ENCODE data around the gene KLHL2.
"Not testable (repeated sequence)": the region's sequence is repeated elsewhere in the genome, so short reads cannot be mapped to it uniquely, and the experiment has no call there.

The KLHL2 gene

DNA sequence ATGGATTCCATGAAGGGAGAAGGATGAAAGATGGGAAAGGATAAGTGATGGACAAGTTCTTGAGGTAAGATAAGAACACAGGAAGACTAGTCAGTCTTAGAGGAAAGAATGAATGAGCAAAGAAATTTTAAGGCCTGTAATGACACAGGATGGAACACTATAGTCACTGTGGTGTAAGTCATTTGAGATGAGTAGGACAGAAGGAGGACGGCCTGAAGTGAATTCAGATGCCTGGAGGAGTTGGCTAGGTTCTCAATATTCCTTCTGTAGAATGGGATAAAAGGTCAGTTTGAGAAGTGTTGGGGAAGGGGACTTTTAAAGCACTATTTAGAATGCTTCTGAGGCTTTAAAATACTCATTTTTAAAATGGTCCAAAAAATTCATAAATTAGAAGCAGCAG lies 124.0 kb downstream of the KLHL2 start:
- peak; percentile 18 for DNase-seq

GRCh38 chr4:165331823-165332222 lies 124.5 kb downstream of the KLHL2 start:
- DNase-seq: no peak

GRCh38 chr4:165332502-165332901 lies 125.1 kb downstream of the KLHL2 start:
- DNase-seq: no peak

DNA sequence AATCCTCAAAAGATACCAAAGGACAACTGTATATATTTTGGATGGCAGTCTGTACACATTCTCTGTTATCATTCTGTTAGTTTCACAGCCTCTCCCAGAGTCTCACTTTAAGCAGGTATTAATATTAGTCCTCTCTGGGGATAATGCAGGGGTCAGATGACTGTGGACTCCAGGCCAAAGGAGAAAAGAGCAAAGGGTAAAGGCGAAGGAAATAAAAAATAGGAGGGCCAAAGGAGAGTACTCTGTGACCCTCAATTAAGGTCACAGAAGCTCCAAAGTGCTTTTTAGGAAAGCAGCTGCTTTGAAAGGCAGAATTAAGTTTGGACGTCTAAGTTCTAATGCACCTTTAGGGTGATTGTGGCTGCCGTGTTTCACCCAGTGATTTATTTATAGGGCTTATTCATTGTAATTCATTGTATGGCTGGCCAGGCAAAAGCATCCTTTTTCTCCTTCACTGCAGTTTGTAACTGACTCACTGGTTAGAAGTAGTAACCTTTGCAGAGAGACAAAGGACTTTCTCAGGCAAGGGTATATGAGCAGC lies 127.9 kb downstream of the KLHL2 start:
- no peak for DNase-seq

DNA sequence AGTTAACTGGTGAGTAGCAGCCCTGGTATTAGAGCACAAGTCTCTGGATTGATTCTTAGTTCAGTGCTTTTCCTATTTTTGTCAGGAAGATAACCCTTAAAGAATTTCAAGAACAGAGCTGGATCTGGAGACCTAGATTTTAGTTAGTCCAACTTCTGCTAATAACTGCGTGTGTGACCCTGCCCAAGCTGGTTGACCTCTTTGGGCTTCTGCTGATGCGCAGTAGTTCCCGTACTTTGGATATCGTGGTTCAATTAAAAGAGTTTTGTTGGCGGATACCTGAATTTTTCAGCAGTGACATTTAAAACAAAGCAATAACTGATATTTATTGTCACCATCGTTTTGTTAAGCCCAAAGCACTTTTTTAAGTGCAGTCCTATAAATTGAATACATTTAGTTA lies 129.4 kb downstream of the KLHL2 start:
- DNase-seq: no peak

DNA sequence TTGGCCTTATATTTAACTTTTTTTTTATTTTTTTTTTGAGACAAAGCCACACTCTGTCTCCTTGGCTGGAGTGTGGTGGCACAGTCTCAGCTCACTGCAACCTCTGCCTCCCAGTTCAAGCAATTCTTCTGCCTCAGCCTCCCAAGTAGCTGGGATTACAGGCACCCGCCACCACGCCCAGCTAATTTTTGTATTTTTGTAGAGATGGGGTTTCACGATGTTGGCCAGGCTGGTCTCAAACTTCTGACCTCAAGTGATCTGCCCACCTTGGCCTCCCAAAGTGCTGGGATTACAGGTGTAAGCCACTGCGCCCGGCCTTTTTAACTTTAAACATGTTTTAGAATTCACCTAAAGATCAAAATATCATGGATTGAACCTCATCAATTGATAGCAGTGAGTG lies 135.0 kb downstream of the KLHL2 start:
- DNase-seq: not testable (repeated sequence)

DNA sequence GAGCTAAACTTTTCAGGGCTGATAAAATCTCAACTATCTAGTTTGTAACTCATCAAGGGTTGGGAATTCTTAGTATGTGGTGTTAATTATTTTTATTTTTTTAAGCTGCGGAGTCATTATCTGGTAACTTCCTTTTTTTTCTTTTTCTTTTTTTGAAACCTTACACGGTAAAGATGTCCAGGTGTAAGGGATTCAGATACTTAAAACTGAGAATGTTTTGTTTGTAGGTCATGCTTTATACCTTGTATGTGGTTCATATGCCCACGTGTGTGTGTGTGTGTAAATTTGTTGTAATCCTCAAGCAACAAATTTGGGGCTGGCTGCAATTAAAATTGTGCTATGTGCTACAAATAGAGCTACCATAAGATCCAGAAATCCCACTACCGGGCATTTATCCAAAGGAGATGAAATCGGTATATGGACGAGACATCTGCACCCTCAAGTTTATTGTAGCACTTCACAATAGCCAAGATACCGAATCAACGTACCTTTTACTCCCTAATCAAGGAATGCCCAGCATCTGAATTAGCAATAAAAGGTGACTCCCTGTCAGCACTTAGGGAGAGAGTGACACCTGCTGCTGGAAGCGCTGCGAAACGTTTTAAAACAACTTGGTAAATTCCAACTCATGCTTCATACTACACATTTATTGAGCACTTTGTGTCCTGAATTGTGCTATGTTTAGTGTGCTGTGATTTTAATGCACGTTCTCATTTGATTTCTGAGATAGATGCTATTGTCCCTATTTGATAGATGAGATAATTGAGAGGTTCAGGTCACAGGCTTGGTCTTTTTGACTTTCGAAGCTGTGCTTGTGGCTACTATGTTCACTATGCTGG lies 136.2 kb downstream of the KLHL2 start:
- DNase-seq: no peak

- DNase-seq: no peak
Measured at GRCh38 chr4:165345666-165346417, 138.5 kb downstream of the KLHL2 start.

- no peak for DNase-seq
Measured at GRCh38 chr4:165347647-165348569, 140.5 kb downstream of the KLHL2 start.

DNA sequence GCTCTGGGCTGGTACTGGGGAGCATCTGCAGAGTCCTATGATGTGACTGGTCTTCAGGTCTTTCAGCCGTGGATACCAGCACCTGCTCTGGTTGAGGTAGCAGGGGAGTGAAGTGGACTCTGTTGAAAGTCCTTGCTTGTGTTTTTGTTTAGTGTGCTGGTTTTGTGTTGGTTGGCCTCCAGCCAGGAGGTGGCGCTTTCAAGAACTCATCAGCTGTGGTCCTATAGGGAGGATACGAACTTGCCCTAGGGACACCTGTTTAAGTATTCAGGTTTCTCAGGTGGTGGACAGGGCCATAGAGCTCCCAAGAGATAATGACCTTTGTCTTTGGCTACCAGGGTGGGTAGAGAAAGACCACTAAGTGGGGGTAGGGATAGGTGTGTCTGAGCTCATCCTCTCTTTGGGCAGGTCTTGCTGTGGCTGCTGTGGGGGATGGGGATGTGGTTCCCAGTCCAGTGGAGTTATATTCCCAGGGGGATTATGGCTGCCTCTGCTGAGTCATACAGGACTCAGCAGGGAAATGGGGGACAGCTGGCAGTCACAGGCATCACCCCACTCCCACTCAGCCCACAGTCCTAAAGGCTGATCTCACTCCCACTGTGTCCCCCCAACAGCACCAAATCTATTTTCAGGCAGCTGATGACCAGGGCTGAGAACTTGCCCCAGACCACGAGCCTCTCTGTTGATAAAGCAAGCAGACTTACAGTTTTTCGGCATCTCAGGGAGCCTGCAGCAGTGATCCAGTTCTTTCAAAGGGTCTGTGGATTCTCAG lies 144.2 kb downstream of the KLHL2 start:
- DNase-seq: no peak

DNA sequence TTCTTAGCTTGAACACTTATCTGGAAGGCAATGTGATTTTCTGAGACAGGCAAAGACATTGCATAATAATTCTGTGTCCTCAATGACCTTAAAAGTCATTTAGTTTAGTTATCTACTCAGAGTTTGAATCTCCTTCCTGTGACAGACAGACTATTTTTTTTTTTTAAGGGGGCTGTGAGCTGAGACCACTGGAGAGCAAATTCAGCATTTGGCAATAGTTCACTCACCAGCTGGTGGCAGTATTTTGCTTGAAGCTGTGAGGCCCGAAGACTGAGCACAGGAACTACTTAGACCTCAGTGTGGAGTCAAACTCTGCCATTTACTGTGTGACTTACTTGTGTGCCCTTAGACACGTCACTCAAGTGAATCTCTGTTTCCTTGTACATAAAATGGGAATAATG lies 148.5 kb downstream of the KLHL2 start:
- DNase-seq: peak; percentile 64

DNA sequence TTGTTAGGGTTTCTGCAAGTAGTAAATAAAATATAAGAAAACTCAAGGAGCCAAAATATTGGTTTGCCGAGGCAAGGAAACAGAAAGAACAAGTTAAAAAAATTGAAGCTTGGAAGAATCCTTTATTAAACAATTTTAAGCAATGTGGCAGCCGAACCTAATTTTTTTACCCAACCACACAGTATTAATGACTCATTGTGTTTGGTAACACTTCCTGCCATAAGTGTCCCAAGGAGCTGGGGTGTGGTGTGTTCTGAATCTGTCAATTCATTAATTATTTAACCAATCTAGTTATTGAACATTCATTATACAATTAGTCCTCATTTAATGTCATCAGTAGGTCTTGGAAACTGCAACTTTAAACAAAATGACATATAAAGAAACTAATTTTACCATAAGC lies 152.1 kb downstream of the KLHL2 start:
- peak; percentile 70 for DNase-seq

DNA sequence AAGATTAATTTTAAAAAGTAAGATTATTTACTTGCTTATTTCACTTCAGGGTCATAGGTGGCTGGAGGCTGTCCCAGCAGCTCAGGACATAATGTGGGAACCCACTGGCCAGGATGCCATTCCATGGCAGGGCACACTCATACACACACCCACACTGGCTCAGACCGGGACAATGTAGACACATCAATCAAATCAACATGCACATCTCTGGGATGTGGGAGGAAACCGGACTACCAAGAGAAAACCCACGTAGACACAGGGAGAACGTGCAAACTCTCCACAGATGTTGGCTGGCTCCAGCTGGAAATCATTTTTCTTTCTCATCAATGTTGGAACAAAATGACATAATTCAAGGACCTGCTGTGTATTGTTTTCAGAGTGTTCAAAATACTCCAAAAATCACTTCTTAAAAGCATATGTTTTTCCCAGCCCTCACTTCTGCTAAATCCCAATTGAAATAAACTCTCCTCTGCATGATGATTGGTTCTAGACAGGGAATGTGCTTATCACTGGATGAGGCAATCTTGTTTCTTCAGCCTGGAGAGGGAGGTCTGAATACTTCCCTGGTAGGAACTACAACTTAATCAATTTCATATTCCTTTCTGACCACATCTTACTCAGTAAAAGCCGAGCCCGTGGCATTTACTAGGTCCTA lies 152.8 kb downstream of the KLHL2 start:
- DNase-seq: peak; percentile 67

DNA sequence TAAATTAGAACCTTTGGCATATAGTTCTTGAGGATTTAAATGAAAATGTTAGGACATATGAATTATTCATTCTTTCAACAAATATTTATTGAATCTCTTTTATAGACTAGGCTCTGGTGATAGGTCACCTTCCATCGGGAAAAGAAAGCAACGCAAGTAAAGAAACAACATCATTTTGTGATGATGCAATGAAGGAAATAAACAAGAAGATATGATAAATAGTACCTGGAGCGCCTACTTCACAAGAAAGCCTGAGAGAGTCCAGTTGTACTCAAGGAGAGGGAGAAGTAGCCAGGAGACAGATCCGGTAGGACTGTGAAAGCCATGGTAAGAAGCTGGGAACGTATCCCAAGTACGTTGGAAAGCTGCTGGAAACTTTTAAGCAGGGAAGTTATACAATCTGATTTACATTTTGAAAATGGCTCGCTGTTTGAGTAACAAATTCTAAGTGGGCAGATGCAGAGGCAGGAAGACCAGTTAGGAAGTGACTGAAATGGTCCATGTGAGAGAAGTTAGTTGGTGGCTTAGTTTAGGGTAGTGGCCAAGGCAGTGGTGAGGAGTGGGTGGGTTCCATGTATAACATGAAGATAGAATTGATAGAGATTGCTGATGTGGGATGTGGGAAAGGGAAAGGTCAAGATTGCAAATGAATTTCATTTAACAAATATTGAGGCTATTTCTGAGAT lies 153.8 kb downstream of the KLHL2 start:
- DNase-seq: no peak

DNA sequence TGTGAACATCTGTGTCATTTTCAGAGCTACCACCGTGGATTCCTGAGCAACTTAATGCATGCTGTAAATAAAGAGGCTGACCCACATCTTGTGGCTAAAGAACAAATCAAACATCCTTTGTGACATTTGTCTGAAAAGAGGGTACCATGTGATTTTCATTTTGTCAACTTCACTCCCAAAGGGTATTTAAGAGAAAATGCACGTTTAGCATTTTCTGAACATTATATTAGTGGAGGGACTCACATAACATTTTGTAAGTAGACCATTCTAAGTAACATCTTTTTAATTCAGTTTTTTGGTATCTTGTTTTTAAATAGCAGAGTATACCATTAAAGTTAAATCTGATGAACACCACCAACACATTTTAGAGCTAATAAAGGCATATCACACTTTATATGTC lies 154.4 kb downstream of the KLHL2 start:
- DNase-seq: no peak

DNA sequence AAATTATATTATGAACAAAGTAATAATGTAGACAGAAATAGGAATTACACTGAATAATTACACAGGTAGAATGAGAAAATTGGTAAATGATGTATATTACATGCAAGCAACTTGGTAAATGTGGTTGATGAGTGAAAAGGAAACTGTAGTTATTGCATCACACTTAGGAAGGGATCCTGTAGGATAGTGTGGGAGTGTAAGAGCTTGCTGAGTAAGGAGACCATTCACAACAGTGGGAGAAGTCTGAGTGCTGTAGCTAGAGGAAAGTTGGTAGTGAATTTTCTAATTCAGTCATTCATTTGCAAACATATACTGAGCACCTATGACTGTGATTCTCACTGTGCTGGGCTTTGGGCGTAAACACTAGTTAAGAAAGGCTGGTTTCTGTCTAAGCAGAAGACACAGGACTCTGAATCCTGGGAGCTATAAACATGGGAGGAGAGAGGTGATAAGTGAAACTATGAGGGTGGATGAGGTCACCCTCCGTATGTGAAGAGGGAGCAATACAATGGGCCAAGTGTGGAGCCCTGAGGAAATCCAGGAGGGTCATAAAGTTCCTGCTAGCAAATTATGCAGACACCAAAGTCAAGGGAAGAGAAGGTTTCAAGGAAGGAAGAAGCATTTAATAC lies 157.2 kb downstream of the KLHL2 start:
- DNase-seq: no peak

DNA sequence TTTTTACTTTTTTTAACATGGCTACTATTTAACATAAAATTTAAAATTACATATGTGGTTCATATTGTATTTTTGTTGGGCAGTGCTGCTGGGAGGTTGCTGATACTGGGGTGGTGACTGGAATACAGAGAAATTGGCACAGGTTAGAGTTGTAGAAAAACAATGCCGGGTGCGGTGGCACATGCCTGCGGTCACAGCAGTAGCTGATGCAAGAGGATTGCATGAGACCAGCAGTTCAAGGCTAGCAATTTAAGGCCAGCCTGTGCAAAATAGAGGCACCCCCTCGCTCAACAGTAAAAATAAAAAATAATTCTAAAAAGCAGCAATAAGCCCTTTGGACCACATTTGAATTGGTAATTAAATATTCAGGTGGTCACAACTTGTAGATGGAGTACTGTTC lies 159.7 kb downstream of the KLHL2 start:
- DNase-seq: no peak

- no peak for DNase-seq
Measured at GRCh38 chr4:165368114-165368513, 160.8 kb downstream of the KLHL2 start.

- DNase-seq: no peak
Measured at GRCh38 chr4:165368567-165368966, 161.2 kb downstream of the KLHL2 start.

DNA sequence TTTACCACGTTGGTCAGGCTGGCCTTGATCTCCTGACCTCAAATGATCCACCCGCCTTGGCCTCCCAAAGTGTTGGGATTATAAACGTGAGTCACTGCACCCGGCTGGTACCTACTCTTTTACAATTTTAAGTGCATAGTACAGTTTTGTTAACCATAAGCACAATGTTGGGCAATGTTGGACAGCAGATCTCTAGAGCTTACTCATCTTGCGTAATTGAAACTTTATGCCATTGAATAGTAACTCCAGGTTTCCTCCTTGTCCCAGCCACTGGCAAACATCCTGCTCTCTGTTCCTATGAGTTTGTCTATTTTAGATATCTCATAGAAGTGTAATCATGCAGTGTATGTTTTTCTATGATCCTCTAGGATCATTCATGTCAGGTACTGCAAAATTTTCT lies 162.2 kb downstream of the KLHL2 start:
- no peak for DNase-seq

Measured in fibroblast of skin of scalp (primary cell).